Cardiac muscle cell (in vitro differentiated cells and primary cell): Measurements from ENCODE around the gene HINT2. TPM values are rescaled to one million over a fixed set of nuclear protein-coding genes. Genes with fewer than 3 reads are reported as not detected.

Experiments used
- DNase-seq, 2 donors: peaks; one replicate each; pipeline versions ENCODE4 v3.0.0 to v3.0.0-alpha.2; 2010 to 2017; ENCODE audit warnings: low read depth in 1 of 2, low spot score in 1 of 2
- H3K27ac ChIP-seq: fragments of 200-600 bp; sonication (generic); 2 replicates; pipeline ENCODE4 v1.5.1; 2016
- H3K27me3 ChIP-seq: fragments of 200-600 bp; sonication (generic); 2 replicates; pipeline ENCODE4 v1.6.0; 2016; ENCODE audit warnings: control low read depth
- H3K36me3 ChIP-seq: fragments of 200-600 bp; sonication (generic); 2 replicates; pipeline ENCODE4 v1.5.1; 2016; ENCODE audit warnings: control low read depth
- H3K4me1 ChIP-seq: fragments of 200-600 bp; sonication (generic); 2 replicates; pipeline ENCODE4 v1.8.1; 2017; ENCODE audit warnings: low read depth, mild to moderate bottlenecking, mixed run types
- H3K4me3 ChIP-seq: fragments of 200-600 bp; sonication (generic); 2 replicates; pipeline ENCODE4 v1.5.1; 2016; ENCODE audit warnings: mild to moderate bottlenecking
- H3K9me3 ChIP-seq: fragments of 200-600 bp; sonication (generic); 2 replicates; pipeline ENCODE4 v1.5.1; 2017; ENCODE audit warnings: low read depth, mild to moderate bottlenecking, control low read depth
- polyA plus RNA-seq: library from polyadenylated mRNA; unstranded; fragments of >200 nt; fragmentation: Nextera tagmentation; extraction: Ambion mirVana; gene quantifications from 2 replicates; pipeline ENCODE4 v1.2.1, GENCODE V29; 2016
- total RNA-seq: library from RNA; depleted of rRNA; stranded (reverse); fragments of >200 nt; gene quantifications from 2 replicates; pipeline ENCODE4 v1.2.3, GENCODE V29; 2016
- TF ChIP-seq, protein P1 (sequence below): IDR thresholded peaks from 2 replicates; pipeline ENCODE4 v1.5.1; 2012; ENCODE audit warnings: low read depth, mild to moderate bottlenecking, low read length

The HINT2 gene
- total and polyA plus RNA-seq, 2 experiments from 2014 or later: 48.5 to 177 TPM

DNA sequence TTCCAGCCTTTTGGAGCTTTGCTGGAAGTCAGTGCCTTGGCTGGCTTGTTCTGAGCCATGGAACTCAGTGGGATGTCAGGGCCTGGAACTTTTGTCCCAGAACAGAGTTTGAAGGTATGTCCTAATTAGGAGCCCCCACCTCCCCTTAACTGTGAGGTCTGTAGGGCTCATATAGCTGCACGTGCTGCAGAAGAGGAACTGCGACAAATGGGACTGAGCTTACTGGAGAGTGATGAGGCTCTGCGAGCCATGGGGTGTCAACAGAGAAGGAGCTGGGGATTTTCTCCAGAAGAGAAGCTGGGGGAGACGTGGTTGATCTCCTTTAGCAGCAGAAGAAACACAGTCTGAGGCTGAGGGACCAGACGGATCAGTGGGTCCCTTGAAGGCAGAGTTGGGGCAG lies 25.1 kb upstream of the HINT2 start:
- Histone ChIP-seq H3K4me1 (no peaks in the 10 kb centered on the region), H3K27ac (no peak overlapping the region), H3K27me3 (peaks cover 1% of the 10 kb centered on the region), H3K36me3 (no peaks in the 10 kb centered on the region), H3K4me3 (no peak overlapping the region), H3K9me3 (no peaks in the 10 kb centered on the region)
- no peak for DNase-seq
- TF ChIP-seq, protein P1, sequence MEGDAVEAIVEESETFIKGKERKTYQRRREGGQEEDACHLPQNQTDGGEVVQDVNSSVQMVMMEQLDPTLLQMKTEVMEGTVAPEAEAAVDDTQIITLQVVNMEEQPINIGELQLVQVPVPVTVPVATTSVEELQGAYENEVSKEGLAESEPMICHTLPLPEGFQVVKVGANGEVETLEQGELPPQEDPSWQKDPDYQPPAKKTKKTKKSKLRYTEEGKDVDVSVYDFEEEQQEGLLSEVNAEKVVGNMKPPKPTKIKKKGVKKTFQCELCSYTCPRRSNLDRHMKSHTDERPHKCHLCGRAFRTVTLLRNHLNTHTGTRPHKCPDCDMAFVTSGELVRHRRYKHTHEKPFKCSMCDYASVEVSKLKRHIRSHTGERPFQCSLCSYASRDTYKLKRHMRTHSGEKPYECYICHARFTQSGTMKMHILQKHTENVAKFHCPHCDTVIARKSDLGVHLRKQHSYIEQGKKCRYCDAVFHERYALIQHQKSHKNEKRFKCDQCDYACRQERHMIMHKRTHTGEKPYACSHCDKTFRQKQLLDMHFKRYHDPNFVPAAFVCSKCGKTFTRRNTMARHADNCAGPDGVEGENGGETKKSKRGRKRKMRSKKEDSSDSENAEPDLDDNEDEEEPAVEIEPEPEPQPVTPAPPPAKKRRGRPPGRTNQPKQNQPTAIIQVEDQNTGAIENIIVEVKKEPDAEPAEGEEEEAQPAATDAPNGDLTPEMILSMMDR: no peak

DNA sequence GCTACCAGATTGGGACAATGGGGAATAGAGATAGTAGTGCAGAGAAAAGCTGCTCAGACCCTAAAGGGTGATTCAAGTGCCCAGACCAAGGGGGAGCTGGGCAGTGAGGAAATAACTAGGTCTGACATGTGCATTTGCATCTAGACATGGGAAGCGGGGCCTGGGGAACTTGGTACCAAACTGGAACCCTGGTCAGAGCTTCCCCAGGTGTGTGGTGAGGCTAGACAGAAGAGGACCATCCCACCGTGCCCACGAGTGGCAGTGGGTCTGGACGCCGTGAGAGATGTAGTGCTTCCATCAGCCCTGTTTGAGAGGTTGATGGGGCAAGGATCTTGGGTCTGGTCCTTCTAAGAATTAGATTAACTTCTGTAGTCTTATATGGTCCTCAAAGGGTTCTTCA lies 21.8 kb upstream of the HINT2 start:
- no peak for DNase-seq
- TF ChIP-seq, protein P1: no peak
- no peak overlapping the region for H3K27ac ChIP-seq
- no peaks in the 10 kb centered on the region for H3K36me3 ChIP-seq
- H3K27me3 ChIP-seq: no peaks in the 10 kb centered on the region
- H3K4me1 ChIP-seq: peaks cover 15% of the 10 kb centered on the region
- H3K4me3 ChIP-seq: no peak overlapping the region
- H3K9me3 ChIP-seq: no peaks in the 10 kb centered on the region

- Histone ChIP-seq H3K36me3 (no peaks in the 10 kb centered on the region), H3K4me3 (no peak overlapping the region), H3K4me1 (peaks cover 15% of the 10 kb centered on the region), H3K27ac (peak overlapping the region; percentile 34), H3K27me3 (no peaks in the 10 kb centered on the region), H3K9me3 (no peaks in the 10 kb centered on the region)
- DNase-seq: no peak
- TF ChIP-seq, protein P1: no peak
These were observed 20.9 kb upstream of the HINT2 start for GRCh38 chr9:35835766-35836165.

GRCh38 chr9:35835216-35835632 lies 20.4 kb upstream of the HINT2 start:
- peak in 1 of 2 donors; percentile 10 for DNase-seq
- Histone ChIP-seq H3K27ac (peak overlapping the region; percentile 34), H3K4me3 (no peak overlapping the region), H3K9me3 (no peaks in the 10 kb centered on the region), H3K4me1 (peaks cover 15% of the 10 kb centered on the region), H3K27me3 (no peaks in the 10 kb centered on the region), H3K36me3 (no peaks in the 10 kb centered on the region)
- TF ChIP-seq, protein P1: peak; percentile 32

DNA sequence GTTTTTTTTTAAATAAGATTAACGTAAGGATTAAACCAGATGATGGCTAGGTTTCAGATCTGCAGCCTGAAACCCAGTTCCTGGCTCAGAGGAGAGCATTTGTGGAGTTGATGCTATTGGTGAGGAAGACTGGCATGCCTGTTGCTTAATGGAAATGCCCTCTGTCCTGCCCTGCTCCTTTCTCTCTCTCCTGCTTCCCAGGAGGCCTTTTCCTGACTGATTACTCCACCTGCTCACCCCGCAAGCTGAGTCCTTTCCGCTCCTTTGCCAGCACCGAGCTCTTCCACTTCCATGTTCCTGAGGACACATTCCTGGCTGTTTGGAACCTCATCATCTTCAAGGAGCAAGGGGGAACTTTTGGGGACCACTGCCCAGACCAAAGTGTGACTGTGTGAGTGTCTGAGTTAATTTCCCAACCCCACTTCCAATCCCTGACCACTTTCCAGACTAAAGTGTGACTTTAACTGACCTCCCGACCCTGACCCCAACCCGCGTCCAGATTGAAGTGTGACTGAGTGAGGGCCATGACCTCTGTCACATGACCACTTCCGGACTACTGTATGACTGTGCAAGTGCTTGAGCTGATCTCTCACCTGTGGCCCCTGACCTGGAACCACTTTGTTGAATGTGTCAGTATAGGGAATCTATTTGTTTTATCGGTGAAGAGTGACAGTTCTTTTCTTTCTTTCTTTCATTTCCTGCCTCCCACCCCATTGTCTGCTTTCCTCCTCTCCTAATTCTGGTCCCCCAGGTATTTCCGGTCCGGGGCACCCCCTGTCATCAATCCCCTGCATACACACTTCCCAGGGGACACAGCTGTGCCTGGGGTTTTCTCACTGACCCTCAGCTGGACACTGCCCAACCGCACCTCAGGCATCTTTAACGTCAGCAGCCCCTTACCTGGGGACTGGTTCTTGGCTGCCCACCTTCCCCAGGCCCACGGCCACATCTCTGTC lies 19.7 kb upstream of the HINT2 start:
- peaks cover 21% of the 10 kb centered on the region for H3K4me1 ChIP-seq
- H3K9me3 ChIP-seq: no peaks in the 10 kb centered on the region
- H3K4me3 ChIP-seq: no peak overlapping the region
- no peaks in the 10 kb centered on the region for H3K27me3 ChIP-seq
- no peak for DNase-seq
- TF ChIP-seq, protein P1: no peak
- no peaks in the 10 kb centered on the region for H3K36me3 ChIP-seq
- H3K27ac ChIP-seq: no peak overlapping the region
